HG02588 (cell line): Measurements from ENCODE around the gene NBPF1.
"Not testable (repeated sequence)": the region's sequence is repeated elsewhere in the genome, so short reads cannot be mapped to it uniquely, and the experiment has no call there.

ENCODE experiments used
- ATAC-seq: cut with Tn5 transposase; IDR thresholded peaks from one replicate; pipeline ENCODE4 v1.9.1; 2021; ENCODE audit warnings: mild to moderate bottlenecking, moderate library complexity; ENCODE audit not compliant: unreplicated experiment

NBPF1 gene

GRCh38 chr1:16623812-16624719 lies 10.7 kb upstream of the NBPF1 start:
- ATAC-seq: not testable (repeated sequence)

GRCh38 chr1:16623337-16623736 lies 10.0 kb upstream of the NBPF1 start:
- not testable (repeated sequence) for ATAC-seq

GRCh38 chr1:16621681-16622315 lies 8.4 kb upstream of the NBPF1 start:
- not testable (repeated sequence) for ATAC-seq

GRCh38 chr1:16621300-16621658 lies 7.9 kb upstream of the NBPF1 start:
- ATAC-seq: no peak

- ATAC-seq: not testable (repeated sequence)
Measured at GRCh38 chr1:16619803-16620501, 6.6 kb upstream of the NBPF1 start.

- no peak for ATAC-seq
Measured at GRCh38 chr1:16618719-16619118, 5.4 kb upstream of the NBPF1 start.

- ATAC-seq: no peak
Measured at GRCh38 chr1:16617778-16618580, 4.6 kb upstream of the NBPF1 start.

GRCh38 chr1:16617114-16617631 lies 3.8 kb upstream of the NBPF1 start:
- ATAC-seq: no peak

GRCh38 chr1:16615253-16616252 lies 2.2 kb upstream of the NBPF1 start:
- no peak for ATAC-seq

GRCh38 chr1:16614361-16615252 lies 1.2 kb upstream of the NBPF1 start:
- ATAC-seq: no peak

- no peak for ATAC-seq
Measured at GRCh38 chr1:16612332-16613172, 812 bp downstream of the NBPF1 start.

- ATAC-seq: not testable (repeated sequence)
Measured at GRCh38 chr1:16611981-16612331, 1.4 kb downstream of the NBPF1 start.

GRCh38 chr1:16611164-16611563 lies 2.2 kb downstream of the NBPF1 start:
- not testable (repeated sequence) for ATAC-seq

- ATAC-seq: not testable (repeated sequence)
Measured at GRCh38 chr1:16610553-16610952, 2.8 kb downstream of the NBPF1 start.

- not testable (repeated sequence) for ATAC-seq
Measured at GRCh38 chr1:16609761-16610160, 3.6 kb downstream of the NBPF1 start.

- ATAC-seq: no peak
Measured at GRCh38 chr1:16608838-16609560, 4.4 kb downstream of the NBPF1 start.
